NAMALWA (cell line): ENCODE measurements around the gene CD7.

Experiments
- DNase-seq: peaks from one replicate; pipeline ENCODE4 v3.0.0-alpha.2; 2015; ENCODE audit warnings: low spot score

CD7 gene

DNA sequence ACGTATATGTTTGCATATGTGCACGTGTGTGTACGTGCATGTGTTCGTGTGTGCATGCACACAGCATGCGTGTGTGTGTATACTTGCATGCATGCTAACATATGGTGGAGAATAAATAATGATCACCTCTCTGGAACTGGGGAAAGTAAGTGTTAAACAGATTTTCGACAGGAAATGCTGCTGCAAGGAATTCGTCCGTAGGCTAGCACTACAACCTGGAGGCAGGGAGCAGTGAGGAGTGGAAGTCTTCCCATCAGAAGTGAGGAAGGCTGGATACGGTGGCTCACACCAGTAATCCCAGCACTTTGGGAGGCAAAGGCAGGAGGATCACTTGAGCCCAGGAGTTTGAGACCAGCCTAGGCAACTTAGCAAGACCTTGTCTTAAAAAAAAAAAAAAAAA, 39.1 kb downstream of the CD7 start:
- no peak for DNase-seq

DNA sequence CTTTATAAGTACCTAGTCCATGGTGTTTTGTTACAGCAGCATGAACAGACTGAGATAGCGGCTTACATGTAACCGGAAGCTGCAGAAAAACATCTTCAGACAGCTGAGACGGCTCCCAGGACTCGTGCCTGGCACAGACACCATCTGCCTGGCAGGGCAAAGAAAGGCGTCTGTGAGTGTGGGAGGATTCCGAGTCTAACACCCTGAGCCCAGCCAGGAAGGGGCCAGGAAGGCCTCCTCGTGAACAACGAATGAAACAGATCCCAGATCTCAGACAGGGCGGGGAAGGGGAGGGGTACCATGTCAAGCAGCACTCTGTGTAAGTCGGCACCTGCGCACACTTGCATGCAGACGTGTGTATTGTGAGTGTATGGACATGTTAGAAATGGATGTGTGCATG, 39.6 kb downstream of the CD7 start:
- DNase-seq: no peak

DNA sequence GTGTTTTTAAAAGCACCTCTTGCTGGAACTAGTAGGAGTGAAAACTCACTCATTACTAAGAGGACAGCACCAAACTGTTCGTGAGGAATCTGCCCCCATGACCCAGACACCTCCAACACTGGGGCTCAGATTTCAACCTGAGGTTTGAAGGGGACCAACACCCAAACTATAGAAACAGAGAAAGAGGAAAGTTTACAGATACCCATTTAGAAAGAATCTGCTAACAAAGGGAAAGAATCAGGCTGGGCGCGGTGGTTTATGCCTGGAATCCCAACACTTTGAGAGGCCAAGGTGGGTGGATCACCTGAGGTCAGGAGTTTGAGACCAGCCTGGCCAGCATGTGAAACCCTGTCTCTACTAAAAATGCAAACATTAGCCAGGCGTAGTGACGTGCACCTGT, 40.5 kb downstream of the CD7 start:
- no peak for DNase-seq

DNA sequence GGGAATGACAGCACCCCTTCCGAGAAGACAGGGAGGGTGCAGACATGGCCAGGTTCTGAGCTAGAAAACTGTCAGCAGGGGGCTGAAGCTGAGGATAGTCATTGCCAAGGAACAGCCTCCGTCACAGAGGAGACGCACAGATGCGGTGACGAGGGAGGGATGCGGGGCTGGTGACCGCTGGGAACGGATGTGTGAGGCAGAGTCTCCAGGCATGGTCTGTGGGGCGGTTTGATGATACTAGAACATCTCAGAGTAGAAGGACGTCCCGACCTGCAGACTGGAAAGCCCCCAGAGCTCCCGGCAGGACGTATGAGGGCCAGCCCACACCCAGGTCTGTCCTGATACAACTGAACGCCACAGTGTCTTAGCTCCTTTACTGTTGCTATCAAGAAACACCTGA, 42.1 kb downstream of the CD7 start:
- DNase-seq: no peak

DNA sequence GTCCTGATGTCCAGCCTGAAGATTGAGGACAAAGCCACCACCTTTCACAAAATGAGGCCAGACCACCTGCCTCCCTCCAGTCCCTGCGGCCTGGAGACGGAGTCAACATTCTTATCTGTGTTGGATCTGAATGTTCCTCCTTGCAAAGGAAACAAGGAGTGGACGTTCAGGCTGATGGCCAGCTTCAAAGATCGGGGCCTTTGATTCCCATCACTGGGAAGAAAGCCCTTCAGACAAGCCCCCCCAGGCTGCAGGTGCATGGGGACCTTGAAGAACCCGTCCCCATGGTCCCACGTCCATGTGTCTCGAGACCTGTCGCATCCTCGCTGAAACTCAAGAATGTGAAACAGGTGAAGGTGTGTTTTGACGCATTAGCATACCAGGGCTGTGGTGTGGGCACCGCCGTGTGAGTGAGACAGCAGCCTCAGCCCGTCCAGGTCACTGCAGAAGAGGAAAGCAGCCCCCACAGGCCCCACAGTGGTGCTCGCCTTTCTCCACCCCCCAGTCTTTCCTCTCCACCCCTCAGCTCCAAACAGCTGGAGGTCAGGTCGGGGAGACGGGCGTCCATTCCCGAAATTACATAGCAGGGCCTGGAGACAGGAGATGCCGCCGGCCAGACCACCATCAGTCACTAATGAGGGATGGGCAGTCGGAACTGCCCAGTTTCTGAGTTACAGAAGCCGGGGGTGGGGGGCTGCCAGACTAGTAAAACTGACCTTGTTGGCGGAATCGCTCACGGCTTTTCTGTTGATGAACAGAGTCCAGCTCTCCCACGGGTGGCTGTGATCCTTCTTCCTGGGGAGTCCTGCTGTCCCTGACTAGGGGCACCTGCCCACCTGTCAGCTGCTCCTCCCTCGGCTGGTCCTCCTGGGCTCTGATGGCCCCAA, 43.0 kb downstream of the CD7 start:
- DNase-seq: no peak

DNA sequence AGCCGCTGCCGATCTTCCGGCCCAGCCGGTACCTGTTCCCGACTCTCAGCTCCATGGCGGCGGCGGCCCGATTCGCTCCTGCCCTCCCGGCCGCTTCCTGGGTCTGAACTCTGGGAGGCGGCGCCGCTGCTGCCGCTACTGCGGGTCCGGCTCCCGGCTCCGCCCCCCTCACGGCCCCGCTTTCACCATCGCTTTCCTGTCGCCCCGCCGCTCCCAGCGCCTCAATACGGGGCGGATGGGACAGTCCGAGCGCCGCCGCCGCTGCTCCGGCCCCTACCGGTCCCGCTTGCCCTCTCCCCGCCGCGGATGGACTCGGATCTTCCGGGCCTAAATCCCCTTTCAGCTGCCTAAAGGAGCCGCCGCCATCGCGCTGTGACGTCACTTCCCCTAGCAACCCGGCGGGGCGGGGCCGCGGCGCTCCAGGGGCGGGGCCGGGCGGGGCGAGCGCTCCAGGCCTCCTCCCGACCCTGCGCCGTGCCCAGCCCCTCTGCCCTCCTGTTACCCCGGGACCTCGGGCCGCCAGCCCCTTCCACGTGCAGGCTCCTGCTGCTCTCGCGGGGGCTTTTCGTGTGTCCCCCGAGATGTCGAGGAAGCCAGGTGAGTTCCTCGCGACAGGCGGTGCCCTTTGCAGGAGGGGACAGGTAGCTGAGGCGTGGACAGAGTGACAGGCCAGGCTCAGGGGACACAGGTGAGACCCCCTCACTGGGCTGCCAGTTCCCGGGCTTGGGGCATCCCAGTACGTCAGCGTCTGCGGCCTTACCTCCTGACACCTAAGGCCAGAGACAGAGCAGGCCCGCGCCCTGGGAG, 43.9 kb downstream of the CD7 start, which contains the start of gene CSNK1D:
CSNK1D (minus strand) TSS at position 374 of the 807 bp plus-strand sequence; CDS start at position 55, 319 bp downstream.
- DNase-seq: peak; percentile 86

DNA sequence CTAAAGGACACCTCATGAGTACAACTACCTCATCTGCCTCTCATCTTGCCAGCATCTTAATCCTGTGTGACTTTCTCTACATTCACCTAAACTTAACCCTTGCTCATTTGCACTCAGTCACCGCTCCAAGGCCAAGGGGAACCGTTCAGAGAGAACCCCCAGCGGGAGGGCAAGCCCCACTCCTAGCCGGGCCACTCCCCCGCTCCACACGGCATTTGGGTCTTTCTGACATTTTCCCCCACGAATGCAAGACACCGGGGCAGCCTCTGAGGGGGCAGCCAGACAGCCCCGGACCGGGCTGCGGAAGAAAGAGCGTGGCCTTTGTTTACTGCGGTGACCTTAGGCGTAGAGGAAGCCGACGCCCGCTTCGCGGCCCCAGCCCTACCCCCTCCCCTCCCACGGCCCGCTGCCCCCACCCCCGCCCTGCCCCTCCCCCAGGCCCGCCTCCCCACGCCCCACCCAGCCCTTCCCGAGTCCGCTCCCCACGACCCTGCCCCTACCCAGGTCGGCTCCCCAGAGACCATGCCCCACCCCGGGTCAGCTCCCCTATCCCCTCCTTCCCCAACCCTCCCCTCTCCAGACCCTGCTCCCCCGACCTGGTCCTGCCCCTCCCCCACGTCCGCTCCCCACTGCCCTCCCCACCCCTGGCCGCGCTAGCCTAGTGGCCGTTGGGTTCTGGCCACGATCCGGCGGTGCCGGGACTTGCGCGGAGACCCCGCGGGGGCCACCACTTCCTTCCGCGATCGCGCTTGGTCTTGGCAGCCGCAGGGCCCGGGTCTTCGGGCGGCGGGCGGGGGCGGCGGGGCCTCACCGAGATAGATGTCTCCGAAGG, 44.7 kb downstream of the CD7 start:
- DNase-seq: peak; percentile 55

DNA sequence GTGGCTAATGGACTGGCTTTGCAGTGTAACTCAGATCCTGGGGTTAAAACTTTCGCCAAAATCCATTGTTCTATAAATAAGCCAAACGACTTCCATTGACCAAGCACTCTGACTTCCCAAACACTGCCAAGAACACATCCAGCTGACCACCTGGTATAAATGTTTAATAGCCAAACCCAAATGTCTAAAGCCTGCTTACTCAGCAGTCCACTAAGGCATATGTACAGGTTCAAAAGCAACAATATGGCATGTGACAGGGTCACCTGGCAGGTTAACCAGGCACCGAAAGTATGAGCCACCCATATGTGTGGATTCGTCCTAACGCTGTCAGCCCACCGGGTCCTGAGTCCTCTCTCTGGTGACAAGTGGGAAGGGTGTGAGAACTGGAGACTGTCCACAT, 46.0 kb downstream of the CD7 start:
- DNase-seq: no peak

DNA sequence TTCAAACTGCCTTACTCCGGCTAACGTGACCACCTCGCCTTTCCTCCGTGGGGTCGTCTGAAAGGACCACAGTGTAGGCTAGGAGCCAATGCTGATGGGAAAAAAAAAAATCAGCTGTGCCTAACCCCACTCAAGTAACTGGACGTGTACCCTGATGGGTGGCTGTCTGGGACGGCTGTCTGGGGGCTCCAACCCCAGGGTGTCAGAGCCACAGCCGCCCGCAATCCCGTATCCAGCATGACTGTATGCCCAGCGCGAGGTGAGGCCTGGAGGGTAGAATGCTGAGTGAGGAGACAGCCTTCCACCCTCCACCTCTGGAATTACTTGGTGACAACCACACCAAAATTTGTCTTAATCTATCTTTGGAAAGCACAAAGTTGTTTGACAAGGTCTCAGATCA, 46.8 kb downstream of the CD7 start:
- no peak for DNase-seq

DNA sequence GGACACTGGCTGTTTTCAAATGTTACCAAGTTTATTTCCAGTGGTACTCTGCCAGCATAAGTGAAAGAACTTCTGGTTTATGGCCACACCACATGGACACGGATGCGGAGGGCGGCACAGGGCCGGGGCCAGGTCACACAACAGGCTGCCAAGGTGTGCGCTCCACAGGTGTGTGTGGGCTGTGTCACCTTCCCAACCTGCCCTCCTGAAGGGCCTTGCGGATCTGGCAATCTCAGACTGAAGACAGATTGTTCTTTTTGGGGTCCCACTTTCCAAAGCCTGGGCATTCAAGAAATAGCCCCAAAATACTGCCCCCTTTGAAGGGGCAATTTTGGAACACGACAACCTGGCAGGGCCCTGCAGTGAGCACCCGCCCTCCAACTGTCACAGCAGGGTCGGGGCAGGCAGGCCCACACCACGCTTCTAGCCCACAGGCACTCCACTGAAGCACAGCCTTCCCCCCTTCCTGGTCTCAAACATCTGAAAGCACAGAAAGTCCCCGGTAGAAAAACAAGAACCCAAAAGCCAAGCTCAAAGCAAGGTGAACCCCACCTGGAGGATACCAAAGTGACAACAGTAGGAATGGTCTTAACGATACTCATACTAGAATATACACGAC, 47.4 kb downstream of the CD7 start:
- no peak for DNase-seq

DNA sequence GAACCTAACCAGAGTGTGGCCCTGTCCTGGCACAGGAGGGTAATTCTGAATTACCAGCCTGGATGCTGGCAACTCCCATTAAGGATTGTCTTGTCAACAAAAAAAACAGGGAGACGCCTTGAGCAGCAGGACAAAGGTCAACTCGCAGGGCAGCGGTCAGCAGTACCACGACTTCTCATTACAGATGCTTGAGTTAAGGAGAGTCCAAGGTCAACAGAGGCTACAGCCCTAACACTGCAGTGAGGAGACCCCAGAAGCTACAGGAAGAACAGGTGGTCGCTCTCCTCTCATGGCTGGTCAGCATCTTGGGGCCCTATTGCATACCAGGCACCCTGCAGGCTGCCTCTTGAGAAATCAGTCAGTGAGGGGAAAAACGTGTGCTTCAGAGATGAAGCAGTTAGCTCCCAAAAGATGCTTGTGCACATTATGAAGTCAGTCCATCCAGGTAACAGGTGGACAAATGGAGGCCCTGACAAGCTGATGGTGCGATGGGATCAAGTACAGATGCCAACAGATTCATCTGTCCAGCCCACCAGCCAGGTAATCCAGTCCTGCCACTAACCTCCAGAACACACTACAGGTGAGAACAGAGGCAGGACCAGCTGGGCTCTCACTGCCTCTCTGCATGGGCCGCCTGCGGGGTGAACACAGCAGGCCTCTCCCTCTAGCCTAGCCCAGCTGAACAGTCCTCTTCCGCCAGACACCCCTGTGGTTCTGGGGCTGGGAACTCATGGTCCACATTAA, 48.1 kb downstream of the CD7 start:
- no peak for DNase-seq

DNA sequence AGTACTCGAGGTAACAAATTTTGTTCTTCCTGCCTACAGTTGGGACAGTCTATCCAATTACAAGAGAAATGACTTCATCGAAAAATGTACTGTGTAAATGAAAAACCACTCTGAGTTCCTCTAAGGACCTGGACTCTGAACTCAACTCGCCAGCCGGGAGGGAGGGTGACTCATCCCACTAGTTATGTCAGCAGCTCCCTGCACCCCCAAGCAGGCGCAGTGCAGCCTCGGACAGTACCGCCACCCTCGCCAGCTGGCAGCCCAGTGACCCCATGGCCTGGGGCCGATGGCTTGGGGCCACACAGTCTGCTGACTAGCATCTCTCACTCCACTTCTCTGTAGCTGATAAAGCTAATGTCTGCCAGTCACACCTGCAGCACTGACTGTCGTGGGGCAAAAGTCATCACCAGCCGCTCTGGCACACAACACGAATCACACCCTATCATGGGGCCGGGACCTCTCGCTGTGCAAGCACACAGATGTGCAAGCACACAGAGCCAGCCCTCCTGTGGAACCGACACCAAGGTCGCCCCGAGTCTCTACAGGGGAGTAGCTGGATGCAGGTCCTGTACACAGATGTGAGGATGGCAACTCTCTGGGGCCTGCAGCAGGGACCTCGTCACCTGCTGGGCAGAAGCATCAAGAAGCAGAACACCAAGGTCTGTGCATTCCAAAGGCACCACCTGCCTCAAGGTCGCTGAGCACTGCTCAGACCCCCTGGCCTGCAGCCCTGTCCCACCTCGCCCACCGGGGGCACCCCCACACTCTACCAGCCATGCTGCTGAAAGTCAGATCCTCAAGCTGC, 49.6 kb downstream of the CD7 start:
- DNase-seq: no peak

DNA sequence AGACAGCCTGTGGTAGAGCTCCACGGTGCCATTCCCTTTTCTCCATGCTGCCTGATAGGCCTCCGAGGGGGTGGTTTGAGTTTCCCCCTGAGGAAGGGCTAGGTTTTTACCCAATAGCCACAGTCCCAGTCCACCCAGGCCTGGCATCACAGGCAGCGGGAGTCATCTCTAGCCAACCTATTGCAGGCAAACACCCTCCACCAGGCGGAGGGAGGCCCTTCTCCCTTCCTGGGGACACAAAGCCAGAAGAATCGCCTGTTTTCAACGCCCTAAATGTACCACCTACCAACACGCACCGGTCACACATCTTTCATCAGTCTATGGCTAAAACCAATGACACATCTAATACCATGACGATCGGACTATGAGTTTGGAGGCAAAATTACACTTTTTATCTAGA, 51.3 kb downstream of the CD7 start:
- DNase-seq: no peak
